ENCODE data around the gene COL15A1.

The COL15A1 gene

GRCh38 chr9:98975838-98976237 lies 32.1 kb downstream of the COL15A1 start:
- Histone ChIP-seq H3K27me3 (ENCODE audit: control insufficient read depth in 1 of 2, insufficient read depth in 2 of 2, low read length in 2 of 2) (peaks cover 6 to 9% of the 10 kb centered on the region in 2 donors), H3K27ac (ENCODE audit: low read depth, low read length) (no peak overlapping the region), H3K9me3 (ENCODE audit: control insufficient read depth in 1 of 2, low read length in 2 of 2) (no peaks in the 10 kb centered on the region), H3K36me3 (ENCODE audit: control insufficient read depth in 1 of 2, insufficient read depth in 2 of 2, low read length in 2 of 2) (no peaks in the 10 kb centered on the region), H3K4me1 (ENCODE audit: control insufficient read depth in 1 of 2, insufficient read depth in 2 of 2, low read length in 2 of 2) (peaks cover 0 to 13% of the 10 kb centered on the region in 2 donors), H3K4me3 (ENCODE audit: low read depth in 1 of 2, low read length in 2 of 2) (no peak overlapping the region), H3K9ac (ENCODE audit: low read depth in 1 of 2, low read length in 2 of 2) (no peak overlapping the region)

GRCh38 chr9:98977246-98977714 lies 33.6 kb downstream of the COL15A1 start:
- H3K4me3 ChIP-seq (ENCODE audit: low read depth in 1 of 2, low read length in 2 of 2): no peak overlapping the region
- H3K9ac ChIP-seq (ENCODE audit: low read depth in 1 of 2, low read length in 2 of 2): no peak overlapping the region
- peaks cover 6 to 9% of the 10 kb centered on the region in 2 donors for H3K27me3 ChIP-seq (ENCODE audit: control insufficient read depth in 1 of 2, insufficient read depth in 2 of 2, low read length in 2 of 2)
- H3K9me3 ChIP-seq (ENCODE audit: control insufficient read depth in 1 of 2, low read length in 2 of 2): no peaks in the 10 kb centered on the region
- no peaks in the 10 kb centered on the region for H3K36me3 ChIP-seq (ENCODE audit: control insufficient read depth in 1 of 2, insufficient read depth in 2 of 2, low read length in 2 of 2)
- no peak overlapping the region for H3K27ac ChIP-seq (ENCODE audit: low read depth, low read length)
- peaks cover 0 to 13% of the 10 kb centered on the region in 2 donors for H3K4me1 ChIP-seq (ENCODE audit: control insufficient read depth in 1 of 2, insufficient read depth in 2 of 2, low read length in 2 of 2)

- H3K4me3 ChIP-seq (ENCODE audit: low read depth in 1 of 2, low read length in 2 of 2): no peak overlapping the region
- peaks cover 6 to 9% of the 10 kb centered on the region in 2 donors for H3K27me3 ChIP-seq (ENCODE audit: control insufficient read depth in 1 of 2, insufficient read depth in 2 of 2, low read length in 2 of 2)
- no peaks in the 10 kb centered on the region for H3K36me3 ChIP-seq (ENCODE audit: control insufficient read depth in 1 of 2, insufficient read depth in 2 of 2, low read length in 2 of 2)
- H3K9me3 ChIP-seq (ENCODE audit: control insufficient read depth in 1 of 2, low read length in 2 of 2): no peaks in the 10 kb centered on the region
- H3K27ac ChIP-seq (ENCODE audit: low read depth, low read length): no peak overlapping the region
- no peak overlapping the region for H3K9ac ChIP-seq (ENCODE audit: low read depth in 1 of 2, low read length in 2 of 2)
- H3K4me1 ChIP-seq (ENCODE audit: control insufficient read depth in 1 of 2, insufficient read depth in 2 of 2, low read length in 2 of 2): peaks cover 0 to 12% of the 10 kb centered on the region in 2 donors
These were observed 34.1 kb downstream of the COL15A1 start for GRCh38 chr9:98977813-98978212.

GRCh38 chr9:98978231-98978681 lies 34.5 kb downstream of the COL15A1 start:
- Histone ChIP-seq H3K27me3 (ENCODE audit: control insufficient read depth in 1 of 2, insufficient read depth in 2 of 2, low read length in 2 of 2) (peaks cover 6 to 9% of the 10 kb centered on the region in 2 donors), H3K4me1 (ENCODE audit: control insufficient read depth in 1 of 2, insufficient read depth in 2 of 2, low read length in 2 of 2) (peaks cover 0 to 10% of the 10 kb centered on the region in 2 donors), H3K27ac (ENCODE audit: low read depth, low read length) (no peak overlapping the region), H3K36me3 (ENCODE audit: control insufficient read depth in 1 of 2, insufficient read depth in 2 of 2, low read length in 2 of 2) (no peaks in the 10 kb centered on the region), H3K9me3 (ENCODE audit: control insufficient read depth in 1 of 2, low read length in 2 of 2) (no peaks in the 10 kb centered on the region), H3K4me3 (ENCODE audit: low read depth in 1 of 2, low read length in 2 of 2) (no peak overlapping the region), H3K9ac (ENCODE audit: low read depth in 1 of 2, low read length in 2 of 2) (no peak overlapping the region)

- H3K4me1 ChIP-seq (ENCODE audit: control insufficient read depth in 1 of 2, insufficient read depth in 2 of 2, low read length in 2 of 2): peaks cover 0 to 2% of the 10 kb centered on the region in 2 donors
- no peak overlapping the region for H3K9ac ChIP-seq (ENCODE audit: low read depth in 1 of 2, low read length in 2 of 2)
- H3K36me3 ChIP-seq (ENCODE audit: control insufficient read depth in 1 of 2, insufficient read depth in 2 of 2, low read length in 2 of 2): no peaks in the 10 kb centered on the region
- no peak overlapping the region for H3K27ac ChIP-seq (ENCODE audit: low read depth, low read length)
- no peaks in the 10 kb centered on the region for H3K9me3 ChIP-seq (ENCODE audit: control insufficient read depth in 1 of 2, low read length in 2 of 2)
- H3K27me3 ChIP-seq (ENCODE audit: control insufficient read depth in 1 of 2, insufficient read depth in 2 of 2, low read length in 2 of 2): peaks cover 4 to 6% of the 10 kb centered on the region in 2 donors
- H3K4me3 ChIP-seq (ENCODE audit: low read depth in 1 of 2, low read length in 2 of 2): no peak overlapping the region
These were observed 36.6 kb downstream of the COL15A1 start for GRCh38 chr9:98980291-98980690.

GRCh38 chr9:98983295-98984268 lies 39.9 kb downstream of the COL15A1 start:
- H3K27ac ChIP-seq (ENCODE audit: low read depth, low read length): no peak overlapping the region
- no peaks in the 10 kb centered on the region for H3K9me3 ChIP-seq (ENCODE audit: control insufficient read depth in 1 of 2, low read length in 2 of 2)
- no peak overlapping the region for H3K9ac ChIP-seq (ENCODE audit: low read depth in 1 of 2, low read length in 2 of 2)
- H3K4me3 ChIP-seq (ENCODE audit: low read depth in 1 of 2, low read length in 2 of 2): no peak overlapping the region
- peaks cover 0 to 3% of the 10 kb centered on the region in 2 donors for H3K4me1 ChIP-seq (ENCODE audit: control insufficient read depth in 1 of 2, insufficient read depth in 2 of 2, low read length in 2 of 2)
- no peaks in the 10 kb centered on the region for H3K36me3 ChIP-seq (ENCODE audit: control insufficient read depth in 1 of 2, insufficient read depth in 2 of 2, low read length in 2 of 2)
- H3K27me3 ChIP-seq (ENCODE audit: control insufficient read depth in 1 of 2, insufficient read depth in 2 of 2, low read length in 2 of 2): no peaks in the 10 kb centered on the region

- Histone ChIP-seq H3K27me3 (ENCODE audit: control insufficient read depth in 1 of 2, insufficient read depth in 2 of 2, low read length in 2 of 2) (no peaks in the 10 kb centered on the region), H3K9ac (ENCODE audit: low read depth in 1 of 2, low read length in 2 of 2) (no peak overlapping the region), H3K4me1 (ENCODE audit: control insufficient read depth in 1 of 2, insufficient read depth in 2 of 2, low read length in 2 of 2) (peaks cover 0 to 3% of the 10 kb centered on the region in 2 donors), H3K36me3 (ENCODE audit: control insufficient read depth in 1 of 2, insufficient read depth in 2 of 2, low read length in 2 of 2) (no peaks in the 10 kb centered on the region), H3K4me3 (ENCODE audit: low read depth in 1 of 2, low read length in 2 of 2) (no peak overlapping the region), H3K9me3 (ENCODE audit: control insufficient read depth in 1 of 2, low read length in 2 of 2) (no peaks in the 10 kb centered on the region), H3K27ac (ENCODE audit: low read depth, low read length) (no peak overlapping the region)
These were observed 41.9 kb downstream of the COL15A1 start for GRCh38 chr9:98985596-98985995.

- H3K4me3 ChIP-seq (ENCODE audit: low read depth in 1 of 2, low read length in 2 of 2): no peak overlapping the region
- no peak overlapping the region for H3K27ac ChIP-seq (ENCODE audit: low read depth, low read length)
- H3K36me3 ChIP-seq (ENCODE audit: control insufficient read depth in 1 of 2, insufficient read depth in 2 of 2, low read length in 2 of 2): no peaks in the 10 kb centered on the region
- H3K27me3 ChIP-seq (ENCODE audit: control insufficient read depth in 1 of 2, insufficient read depth in 2 of 2, low read length in 2 of 2): no peaks in the 10 kb centered on the region
- no peak overlapping the region for H3K9ac ChIP-seq (ENCODE audit: low read depth in 1 of 2, low read length in 2 of 2)
- H3K4me1 ChIP-seq (ENCODE audit: control insufficient read depth in 1 of 2, insufficient read depth in 2 of 2, low read length in 2 of 2): peaks cover 0 to 3% of the 10 kb centered on the region in 2 donors
- no peaks in the 10 kb centered on the region for H3K9me3 ChIP-seq (ENCODE audit: control insufficient read depth in 1 of 2, low read length in 2 of 2)
These were observed 43.4 kb downstream of the COL15A1 start for GRCh38 chr9:98986866-98987651.

- H3K4me3 ChIP-seq (ENCODE audit: low read depth in 1 of 2, low read length in 2 of 2): no peak overlapping the region
- H3K4me1 ChIP-seq (ENCODE audit: control insufficient read depth in 1 of 2, insufficient read depth in 2 of 2, low read length in 2 of 2): peaks cover 8 to 10% of the 10 kb centered on the region in 2 donors
- peak overlapping the region; percentile 11 for H3K27ac ChIP-seq (ENCODE audit: low read depth, low read length)
- H3K9me3 ChIP-seq (ENCODE audit: control insufficient read depth in 1 of 2, low read length in 2 of 2): no peaks in the 10 kb centered on the region
- no peaks in the 10 kb centered on the region for H3K27me3 ChIP-seq (ENCODE audit: control insufficient read depth in 1 of 2, insufficient read depth in 2 of 2, low read length in 2 of 2)
- no peak overlapping the region for H3K9ac ChIP-seq (ENCODE audit: low read depth in 1 of 2, low read length in 2 of 2)
- no peaks in the 10 kb centered on the region for H3K36me3 ChIP-seq (ENCODE audit: control insufficient read depth in 1 of 2, insufficient read depth in 2 of 2, low read length in 2 of 2)
These were observed 45.6 kb downstream of the COL15A1 start for GRCh38 chr9:98989036-98990000.

Data from duodenal mucosa (tissue), 2 donors.